Activated CD4-positive, alpha-beta memory T cell treated with anti-CD3 and anti-CD28 coated beads, Interleukin-2, amount 10 ng/mL, durations not matched to agents 7 days and 5 days (primary cell): ENCODE measurements around the gene GPR15LG. TPM values are rescaled to one million over a fixed set of nuclear protein-coding genes. Genes with fewer than 3 reads are reported as not detected.
"Not testable (repeated sequence)": the region's sequence is repeated elsewhere in the genome, so short reads cannot be mapped to it uniquely, and the experiment has no call there.

Source experiments
- CTCF ChIA-PET: fragments of 350-600 bp; sonication (Branson Sonifier 250); formaldehyde crosslinking; loops from one replicate; lab custom pipeline; 2021; ENCODE audit warnings: antibody characterized with exemption, inconsistent platforms; lab: Charles Lee
- POLR2A ChIA-PET: fragments of 350-600 bp; sonication (Branson Sonifier 250); formaldehyde crosslinking; loops from one replicate; lab custom pipeline; 2021; ENCODE audit warnings: antibody characterized with exemption; lab: Charles Lee
- DNase-seq: peaks from one replicate; pipeline ENCODE4 v3.0.0-alpha.2; 2020
- H3K27ac Mint-ChIP-seq: one replicate; pipeline ENCODE4 v1.8.0; 2021; ENCODE audit warnings: mild to moderate bottlenecking, mixed read lengths
- H3K27me3 Mint-ChIP-seq: one replicate; pipeline ENCODE4 v1.8.0; 2021; ENCODE audit warnings: mixed read lengths
- H3K36me3 Mint-ChIP-seq: one replicate; pipeline ENCODE4 v1.8.0; 2021; ENCODE audit warnings: low read depth, mixed read lengths
- H3K4me1 Mint-ChIP-seq: one replicate; pipeline ENCODE4 v1.8.0; 2021; ENCODE audit warnings: mixed read lengths
- H3K4me3 Mint-ChIP-seq: one replicate; pipeline ENCODE4 v1.8.0; 2021; ENCODE audit warnings: mild to moderate bottlenecking, mixed read lengths
- H3K9me3 Mint-ChIP-seq: one replicate; pipeline ENCODE4 v1.8.0; 2021; ENCODE audit warnings: mixed read lengths
- total RNA-seq, 2 experiments: library from RNA; stranded (reverse); gene quantifications; one replicate each; pipeline ENCODE4 v1.2.3, GENCODE V29; 2021

The GPR15LG gene
- total RNA-seq, 2 experiments from 2014 or later, result not detected

GRCh38 chr10:84152769-84153168, 20.8 kb upstream of the GPR15LG start:
- CTCF ChIA-PET, result no interaction called here
- H3K27me3 Mint-ChIP-seq, result no peaks in the 10 kb centered on the region
- DNase-seq, result no peak
- POLR2A ChIA-PET, result no interaction called here
- H3K4me1 Mint-ChIP-seq, result peaks cover 11% of the 10 kb centered on the region
- no peak overlapping the region for H3K27ac Mint-ChIP-seq
- no peaks in the 10 kb centered on the region for H3K9me3 Mint-ChIP-seq
- no peak overlapping the region for H3K4me3 Mint-ChIP-seq
- H3K36me3 Mint-ChIP-seq, result peaks cover 50% of the 10 kb centered on the region

DNA sequence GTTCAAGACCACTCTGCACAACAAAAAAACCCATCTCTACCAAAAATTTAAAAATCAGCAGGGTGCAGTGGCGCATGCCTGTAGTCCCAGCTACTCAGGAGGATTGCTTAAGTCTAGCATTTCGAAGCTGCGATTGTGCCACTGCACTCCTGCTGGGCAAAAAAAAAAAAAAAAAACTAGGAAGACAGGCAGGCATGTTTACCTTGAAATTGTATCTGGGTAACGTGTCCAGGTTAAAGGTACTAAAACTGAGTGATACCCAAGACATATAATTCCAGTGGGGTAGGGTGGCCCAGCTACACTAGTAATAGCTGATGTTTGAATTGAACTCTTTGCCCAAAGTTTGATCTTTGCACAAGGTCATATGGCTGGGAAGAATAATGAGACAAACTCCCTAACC, 18.1 kb upstream of the GPR15LG start:
- peaks cover 5% of the 10 kb centered on the region for H3K27me3 Mint-ChIP-seq
- DNase-seq, result no peak
- ChIA-PET POLR2A (interaction anchor here (2.8 kb wide), 1 partner anchor 16 kb away, joined by 11 read pairs; the partner anchor contains the start of gene GHITM), CTCF (interaction anchor here (1.0 kb wide), 1 partner anchor 37 kb away, joined by 3 read pairs; no protein-coding TSS in a partner anchor)
- H3K27ac Mint-ChIP-seq, result no peak overlapping the region
- peaks cover 35% of the 10 kb centered on the region for H3K36me3 Mint-ChIP-seq
- no peak overlapping the region for H3K4me3 Mint-ChIP-seq
- no peaks in the 10 kb centered on the region for H3K9me3 Mint-ChIP-seq
- H3K4me1 Mint-ChIP-seq, result peaks cover 11% of the 10 kb centered on the region

DNA sequence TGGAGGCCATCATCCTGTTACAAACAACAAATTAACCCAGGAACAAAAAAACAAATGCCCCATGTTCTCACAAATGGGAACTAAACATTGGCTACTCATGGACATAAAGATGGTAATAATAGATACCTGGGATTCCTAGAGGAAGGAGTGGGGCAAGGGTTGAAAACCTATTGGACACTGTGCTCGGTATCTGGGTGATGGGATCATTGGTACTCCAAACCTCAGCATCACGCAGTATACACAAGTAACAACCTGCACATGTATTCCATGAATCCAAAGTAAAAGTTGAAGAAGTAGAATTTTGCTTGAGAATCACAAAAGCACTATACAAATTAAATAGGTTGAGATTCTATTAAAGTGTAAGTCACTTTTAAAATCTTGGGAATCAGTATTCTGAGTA, 17.6 kb upstream of the GPR15LG start:
- H3K36me3 Mint-ChIP-seq, result peaks cover 30% of the 10 kb centered on the region
- CTCF ChIA-PET, result interaction anchor here (1.0 to 1.4 kb wide), 2 partner anchors 8 to 36 kb away, joined by 3 to 14 read pairs; no protein-coding TSS in a partner anchor
- POLR2A ChIA-PET, result interaction anchor here (1.1 to 2.8 kb wide), 4 partner anchors 8 to 43 kb away, joined by 3 to 11 read pairs (median 6); partner anchors contain the start of gene GHITM

DNA sequence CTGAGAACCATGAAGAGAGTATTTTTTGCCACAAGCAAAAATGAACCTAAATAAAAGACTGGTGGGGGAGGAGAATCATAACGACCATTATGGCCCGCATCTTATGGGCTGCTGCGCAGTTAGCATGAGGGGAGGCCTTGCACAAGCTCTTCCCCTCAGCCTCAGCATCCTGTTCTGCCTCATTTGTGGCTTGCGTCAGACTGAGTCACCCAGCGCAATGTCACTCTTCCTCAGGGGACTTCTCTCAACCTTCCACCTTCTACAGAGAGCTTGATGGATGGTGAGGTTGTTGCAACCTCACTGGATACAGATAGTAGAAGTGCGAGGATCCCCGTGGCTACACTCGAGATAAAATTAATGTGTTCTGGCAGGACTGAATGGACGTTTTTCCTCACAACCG, 16.8 kb upstream of the GPR15LG start:
- Mint-ChIP-seq H3K4me1 (peaks cover 11% of the 10 kb centered on the region), H3K4me3 (no peak overlapping the region), H3K27ac (no peak overlapping the region), H3K27me3 (peaks cover 9% of the 10 kb centered on the region), H3K9me3 (no peaks in the 10 kb centered on the region), H3K36me3 (peaks cover 28% of the 10 kb centered on the region)
- ChIA-PET POLR2A (interaction anchor here (1.0 to 2.8 kb wide), 5 partner anchors 9 to 43 kb away, joined by 3 to 11 read pairs (median 5); partner anchors contain the start of gene GHITM), CTCF (interaction anchor here (1.4 kb wide), 1 partner anchor 9 kb away, joined by 14 read pairs; no protein-coding TSS in a partner anchor)
- DNase-seq, result no peak

More for the DNA sequence above, 17.6 kb upstream of the GPR15LG start:
- H3K4me1 Mint-ChIP-seq, result peaks cover 11% of the 10 kb centered on the region
- H3K4me3 Mint-ChIP-seq, result no peak overlapping the region
- H3K9me3 Mint-ChIP-seq, result no peaks in the 10 kb centered on the region
- peaks cover 7% of the 10 kb centered on the region for H3K27me3 Mint-ChIP-seq
- DNase-seq, result no peak
- H3K27ac Mint-ChIP-seq, result no peak overlapping the region

DNA sequence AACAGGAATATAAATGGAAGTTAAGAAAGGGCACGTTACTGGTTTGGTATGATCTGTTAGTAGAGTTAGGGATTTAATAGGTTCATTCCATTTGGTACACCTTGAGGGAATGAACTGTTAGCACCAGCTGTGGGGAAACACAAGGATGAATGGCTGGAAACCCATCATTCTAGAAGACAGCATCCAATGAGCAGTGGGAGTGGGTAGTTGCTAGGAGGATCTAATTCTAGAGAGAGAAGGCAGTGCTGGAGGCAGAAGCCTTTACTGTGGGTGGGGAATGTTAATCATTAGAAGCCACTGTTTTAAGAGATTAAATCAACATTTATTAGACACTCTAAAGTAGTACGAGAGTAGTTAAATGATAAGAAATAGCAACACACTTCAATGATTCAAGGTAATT, 15.5 kb upstream of the GPR15LG start:
- peaks cover 19% of the 10 kb centered on the region for H3K36me3 Mint-ChIP-seq
- H3K4me3 Mint-ChIP-seq, result no peak overlapping the region
- no peak overlapping the region for H3K27ac Mint-ChIP-seq
- ChIA-PET POLR2A (interaction anchor here (2.1 to 2.8 kb wide), 2 partner anchors 10 to 19 kb away, joined by 6 to 11 read pairs; partner anchors contain the start of gene GHITM), CTCF (no interaction called here)
- no peak for DNase-seq
- H3K9me3 Mint-ChIP-seq, result no peaks in the 10 kb centered on the region
- H3K4me1 Mint-ChIP-seq, result peaks cover 11% of the 10 kb centered on the region
- peaks cover 10% of the 10 kb centered on the region for H3K27me3 Mint-ChIP-seq

DNA sequence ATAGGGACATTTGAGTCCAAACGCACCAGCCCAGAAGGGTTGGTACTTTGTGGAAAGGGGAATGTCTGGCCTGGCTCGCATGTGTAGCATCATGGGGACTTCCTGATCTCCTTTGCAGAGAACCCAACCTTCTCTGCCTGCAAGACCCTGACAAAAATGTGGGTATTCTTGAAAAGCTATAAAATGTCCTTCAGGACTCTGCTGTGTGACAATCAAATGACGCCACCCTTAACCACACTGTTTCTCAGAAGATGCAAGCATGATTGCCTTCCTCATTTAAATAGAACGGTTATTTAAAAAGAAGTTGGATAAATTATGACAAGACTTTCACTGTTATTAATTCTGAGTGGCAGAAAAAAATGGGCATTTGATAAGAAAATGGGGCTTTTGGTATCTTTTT, 15.1 kb upstream of the GPR15LG start:
- CTCF ChIA-PET, result interaction anchor here (2.5 kb wide), 1 partner anchor 10 kb away, joined by 15 read pairs; no protein-coding TSS in a partner anchor
- Mint-ChIP-seq H3K4me3 (no peak overlapping the region), H3K27ac (no peak overlapping the region), H3K27me3 (peaks cover 13% of the 10 kb centered on the region), H3K4me1 (peaks cover 11% of the 10 kb centered on the region), H3K9me3 (no peaks in the 10 kb centered on the region), H3K36me3 (peaks cover 15% of the 10 kb centered on the region)
- POLR2A ChIA-PET, result no interaction called here
- DNase-seq, result no peak

GRCh38 chr10:84159076-84159685, 14.4 kb upstream of the GPR15LG start:
- H3K4me3 Mint-ChIP-seq, result no peak overlapping the region
- ChIA-PET CTCF (interaction anchor here (2.5 kb wide), 1 partner anchor 11 kb away, joined by 15 read pairs; no protein-coding TSS in a partner anchor), POLR2A (no interaction called here)
- DNase-seq, result no peak
- H3K36me3 Mint-ChIP-seq, result peaks cover 14% of the 10 kb centered on the region
- peaks cover 16% of the 10 kb centered on the region for H3K27me3 Mint-ChIP-seq
- no peaks in the 10 kb centered on the region for H3K9me3 Mint-ChIP-seq
- H3K27ac Mint-ChIP-seq, result no peak overlapping the region
- H3K4me1 Mint-ChIP-seq, result peaks cover 11% of the 10 kb centered on the region

DNA sequence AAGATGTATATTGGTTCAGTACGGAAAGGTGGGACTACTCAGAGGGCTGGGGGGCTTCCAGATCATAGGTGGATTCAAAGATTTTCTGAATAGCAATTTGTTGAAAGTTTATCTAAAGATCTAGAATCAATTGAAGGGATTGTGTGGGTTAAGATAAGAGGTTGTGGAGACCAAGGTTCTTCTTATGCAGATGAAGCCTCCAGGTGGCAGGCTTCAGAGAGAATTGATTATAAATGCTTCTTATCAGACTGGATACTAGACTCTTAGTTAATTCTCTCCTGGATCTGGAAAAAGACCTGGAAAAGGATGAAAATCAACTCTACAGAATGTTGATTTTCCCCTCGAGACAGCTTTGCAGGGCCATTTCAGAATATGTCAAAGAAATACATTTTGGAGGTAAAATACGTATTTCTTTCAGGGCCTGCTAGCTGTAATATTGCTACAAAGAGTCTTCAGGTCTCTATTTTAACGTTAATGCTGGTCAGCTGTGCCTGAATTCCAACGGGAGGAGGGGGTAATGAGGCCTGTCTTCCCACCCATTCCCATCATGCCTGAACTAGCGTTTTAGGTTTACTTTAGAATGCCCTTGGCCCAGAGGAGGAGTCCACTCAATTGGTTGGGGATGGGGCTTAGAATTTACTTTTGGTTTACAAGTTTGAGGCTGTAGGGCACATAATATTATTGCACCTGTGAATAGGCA, 12.8 kb upstream of the GPR15LG start:
- no peak overlapping the region for H3K27ac Mint-ChIP-seq
- H3K4me1 Mint-ChIP-seq, result peaks cover 11% of the 10 kb centered on the region
- no peak for DNase-seq
- ChIA-PET CTCF (interaction anchor here (1.1 to 2.5 kb wide), 2 partner anchors 13 kb away, joined by 4 to 15 read pairs; no protein-coding TSS in a partner anchor), POLR2A (no interaction called here)
- H3K27me3 Mint-ChIP-seq, result peaks cover 22% of the 10 kb centered on the region
- H3K4me3 Mint-ChIP-seq, result no peak overlapping the region
- H3K9me3 Mint-ChIP-seq, result no peaks in the 10 kb centered on the region
- H3K36me3 Mint-ChIP-seq, result peaks cover 1% of the 10 kb centered on the region

- no peak for DNase-seq
- Mint-ChIP-seq H3K9me3 (no peaks in the 10 kb centered on the region), H3K27me3 (peaks cover 22% of the 10 kb centered on the region), H3K4me3 (no peak overlapping the region), H3K36me3 (no peaks in the 10 kb centered on the region), H3K4me1 (no peaks in the 10 kb centered on the region), H3K27ac (no peak overlapping the region)
- ChIA-PET CTCF (interaction anchor here (2.7 kb wide), 1 partner anchor 15 kb away, joined by 11 read pairs; no protein-coding TSS in a partner anchor), POLR2A (no interaction called here)
Observed at GRCh38 chr10:84163996-84164395, 9.6 kb upstream of the GPR15LG start.

- Mint-ChIP-seq H3K4me1 (no peaks in the 10 kb centered on the region), H3K4me3 (no peak overlapping the region), H3K27me3 (peaks cover 21% of the 10 kb centered on the region), H3K36me3 (no peaks in the 10 kb centered on the region), H3K27ac (no peak overlapping the region), H3K9me3 (no peaks in the 10 kb centered on the region)
- ChIA-PET POLR2A (no interaction called here), CTCF (interaction anchor here (2.7 kb wide), 1 partner anchor 16 kb away, joined by 11 read pairs; no protein-coding TSS in a partner anchor)
- DNase-seq, result no peak
Observed at GRCh38 chr10:84164442-84164841, 9.2 kb upstream of the GPR15LG start.

- Mint-ChIP-seq H3K27me3 (peaks cover 14% of the 10 kb centered on the region), H3K9me3 (no peaks in the 10 kb centered on the region), H3K36me3 (no peaks in the 10 kb centered on the region), H3K4me3 (no peak overlapping the region), H3K27ac (no peak overlapping the region), H3K4me1 (no peaks in the 10 kb centered on the region)
- DNase-seq, result no peak
- CTCF ChIA-PET, result interaction anchor here (1.8 kb wide), 1 partner anchor 19 kb away, joined by 3 read pairs; no protein-coding TSS in a partner anchor
- POLR2A ChIA-PET, result no interaction called here
Observed at GRCh38 chr10:84166620-84167288, 6.8 kb upstream of the GPR15LG start.

GRCh38 chr10:84167289-84167653, 6.3 kb upstream of the GPR15LG start:
- H3K9me3 Mint-ChIP-seq, H3K36me3 Mint-ChIP-seq, H3K4me3 Mint-ChIP-seq, DNase-seq, H3K4me1 Mint-ChIP-seq, POLR2A ChIA-PET, H3K27ac Mint-ChIP-seq: not testable (repeated sequence)
- CTCF ChIA-PET, result interaction anchor here (1.8 kb wide), 1 partner anchor 19 kb away, joined by 3 read pairs; no protein-coding TSS in a partner anchor
- peaks cover 12% of the 10 kb centered on the region for H3K27me3 Mint-ChIP-seq
